A549 (cell line): Measurements from ENCODE around the gene MAJIN. TPM values are rescaled to one million over a fixed set of nuclear protein-coding genes. Genes with fewer than 3 reads are reported as not detected.

Experiments
- ATAC-seq, 2 experiments: fragments of 200-7000 bp in 1 of 2; fragments of >200 bp in 1 of 2; cut with Nextera tagmentation in 1 of 2; cut with Tn5 transposase in 1 of 2; 3 replicates each; pipeline versions ENCODE4 v1.8.0 to v1.9.1; 2018 to 2020; ENCODE audit warnings: mild to moderate bottlenecking in 1 of 2, moderate library complexity in 1 of 2
- CTCF ChIA-PET: fragments of 300-600 bp; sonication (Branson Sonifier 250); formaldehyde crosslinking; extraction: SDS; loops from one replicate; lab custom pipeline; 2021; ENCODE audit warnings: antibody characterized with exemption, inconsistent platforms; lab: Yijun Ruan, JAX
- POLR2A ChIA-PET: fragments of 350-600 bp; formaldehyde crosslinking; extraction: SDS; loops from one replicate; lab custom pipeline; 2021; ENCODE audit warnings: antibody characterized with exemption, inconsistent platforms; lab: Yijun Ruan, JAX
- DNase-seq, 2 experiments: peaks; one replicate each; pipeline versions ENCODE4 v3.0.0 to v3.0.0-alpha.2; 2011 to 2016; ENCODE audit warnings: low read depth in 1 of 2, low spot score in 1 of 2
- FAIRE-seq: peaks from 2 replicates; lab custom pipeline; 2011; peaks lifted over from hg19 to GRCh38; lab: Jason Lieb, UNC
- H3K27ac ChIP-seq, 2 experiments: fragments of >200 bp; sonication (Bioruptor Twin); formaldehyde crosslinking; 3 replicates each; pipeline ENCODE4 v1.5.1; 2016 to 2017
- H3K4me1 ChIP-seq: fragments of >200 bp; sonication (Bioruptor Twin); formaldehyde crosslinking; 3 replicates; pipeline ENCODE4 v1.6.1; 2016
- H3K4me2 ChIP-seq: fragments of >200 bp; sonication (Bioruptor Twin); formaldehyde crosslinking; 3 replicates; pipeline ENCODE4 v1.6.1; 2016
- H3K4me3 ChIP-seq: fragments of >200 bp; sonication (Bioruptor Twin); formaldehyde crosslinking; 3 replicates; pipeline ENCODE4 v1.5.1; 2016
- H3K9me3 ChIP-seq: fragments of >200 bp; sonication (Bioruptor Twin); formaldehyde crosslinking; 3 replicates; pipeline ENCODE4 v1.6.1; 2016
- BHLHE40 ChIP-seq: IDR thresholded peaks from 2 replicates; pipeline ENCODE4 v1.6.1; 2012; ENCODE audit warnings: low read depth, low read length, inconsistent platforms
- CBX8 ChIP-seq: fragments of 200-600 bp; sonication (generic); IDR thresholded peaks from 2 replicates; pipeline ENCODE4 v1.6.1; 2016
- CEBPB ChIP-seq, 2 experiments: fragments of >200 bp in 1 of 2; sonication (Bioruptor Twin) in 1 of 2; formaldehyde crosslinking in 1 of 2; IDR thresholded peaks; 2 replicates each; pipeline ENCODE4 v1.6.1; 2012 to 2016
- CHD2 ChIP-seq: fragments of 150-350 bp; IDR thresholded peaks from 2 replicates; pipeline ENCODE4 v1.6.1; 2014; ENCODE audit warnings: low read length; ENCODE audit not compliant: partially characterized antibody
- EHF ChIP-seq: fragments of 250-450 bp; sonication (Bioruptor Pico); IDR thresholded peaks from 2 replicates; pipeline ENCODE4 v1.5.0; 2020; ENCODE audit warnings: mild to moderate bottlenecking
- EHMT2 ChIP-seq: fragments of 200-600 bp; sonication (generic); IDR thresholded peaks from 2 replicates; pipeline ENCODE4 v1.6.1; 2016; ENCODE audit warnings: antibody characterized with exemption, low read depth, mild to moderate bottlenecking, moderate library complexity
- ELK1 ChIP-seq: fragments of 150-350 bp; IDR thresholded peaks from 2 replicates; pipeline ENCODE4 v1.6.1; 2014; ENCODE audit warnings: low read depth, mild to moderate bottlenecking, low read length
- EP300 ChIP-seq, 2 experiments: fragments of >200 bp; sonication (Bioruptor Twin); formaldehyde crosslinking; IDR thresholded peaks; 2 replicates in 1 of 2; 3 replicates in 1 of 2; pipeline ENCODE4 v1.6.1; 2016 to 2017
- FOSL2 ChIP-seq, 2 experiments: fragments of 450-650 bp in 1 of 2; fragments of >200 bp in 1 of 2; sonication (Bioruptor Twin) in 1 of 2; formaldehyde crosslinking; IDR thresholded peaks; 2 replicates each; pipeline versions ENCODE4 v1.5.0 to v1.6.1; 2016 to 2020; ENCODE audit warnings: mild to moderate bottlenecking in 1 of 2, moderate library complexity in 1 of 2
- JUNB ChIP-seq: fragments of >200 bp; sonication (Bioruptor Twin); formaldehyde crosslinking; IDR thresholded peaks from 2 replicates; pipeline ENCODE4 v1.6.1; 2016
- MAZ ChIP-seq: fragments of 150-350 bp; IDR thresholded peaks from 2 replicates; pipeline ENCODE4 v1.6.1; 2014; ENCODE audit warnings: antibody characterized with exemption, low read depth, low read length, borderline replicate concordance
- PBX3 ChIP-seq: IDR thresholded peaks from 2 replicates; pipeline ENCODE4 v1.6.1; 2012
- PHF8 ChIP-seq: fragments of 200-600 bp; sonication (generic); IDR thresholded peaks from 2 replicates; pipeline ENCODE4 v1.6.1; 2016; ENCODE audit warnings: low read depth, mild to moderate bottlenecking, antibody characterized with exemption, moderate library complexity, borderline replicate concordance
- POLR2A ChIP-seq: IDR thresholded peaks from 2 replicates; pipeline ENCODE4 v1.6.1; 2012; ENCODE audit warnings: mild to moderate bottlenecking, low read length
- POLR2AphosphoS2 ChIP-seq: conservative IDR thresholded peaks from 2 replicates; pipeline ENCODE4 v1.6.1; 2012; ENCODE audit warnings: low read length, improper control_type of control experiment, inconsistent platforms
- RAD21 ChIP-seq, 2 experiments: fragments of >200 bp in 1 of 2; sonication (Bioruptor Twin) in 1 of 2; formaldehyde crosslinking in 1 of 2; IDR thresholded peaks in 1 of 2; conservative IDR thresholded peaks in 1 of 2; 2 replicates in 1 of 2; 3 replicates in 1 of 2; pipeline ENCODE4 v1.6.1; 2012 to 2018; ENCODE audit warnings: inconsistent platforms in 1 of 2
- RARB ChIP-seq: fragments of 250-450 bp; sonication (Bioruptor Pico); IDR thresholded peaks from 2 replicates; pipeline ENCODE4 v1.8.0; 2021; ENCODE audit warnings: mild to moderate bottlenecking, moderate library complexity
- RCOR1 ChIP-seq: fragments of 150-350 bp; IDR thresholded peaks from 2 replicates; pipeline ENCODE4 v1.6.1; 2014; ENCODE audit warnings: antibody characterized with exemption, low read length, low read depth
- REST ChIP-seq: fragments of 200-600 bp; sonication (generic); IDR thresholded peaks from 2 replicates; pipeline ENCODE4 v1.6.1; 2016; ENCODE audit warnings: antibody characterized with exemption, mild to moderate bottlenecking, moderate library complexity
- SMC3 ChIP-seq: fragments of >200 bp; sonication (Bioruptor Twin); formaldehyde crosslinking; IDR thresholded peaks from 3 replicates; pipeline ENCODE4 v1.6.1; 2018; ENCODE audit warnings: inconsistent platforms
- TFCP2L1 ChIP-seq: fragments of 250-450 bp; sonication (Bioruptor Pico); IDR thresholded peaks from 2 replicates; pipeline ENCODE4 v1.5.0; 2021; ENCODE audit warnings: mild to moderate bottlenecking
- TP53 ChIP-seq: fragments of 250-450 bp; sonication (Bioruptor Pico); IDR thresholded peaks from 2 replicates; pipeline ENCODE4 v1.5.0; 2021; ENCODE audit warnings: mild to moderate bottlenecking, moderate library complexity
- ZC3H11A ChIP-seq: fragments of 450-650 bp; IDR thresholded peaks from 2 replicates; pipeline ENCODE4 v1.6.1; 2014; ENCODE audit warnings: antibody characterized with exemption, mild to moderate bottlenecking
- ZNF302 ChIP-seq: fragments of 250-450 bp; sonication (Bioruptor Pico); IDR thresholded peaks from 2 replicates; pipeline ENCODE4 v1.9.0; 2021; ENCODE audit warnings: inconsistent platforms, mild to moderate bottlenecking, moderate library complexity
- ZSCAN20 ChIP-seq: fragments of 250-450 bp; sonication (Bioruptor Pico); IDR thresholded peaks from 2 replicates; pipeline ENCODE4 v1.8.0; 2022; ENCODE audit warnings: mild to moderate bottlenecking, moderate library complexity
- WGBS: methylation state at CpG from one replicate; pipeline ENCODE4 v1.1.6; 2017; ENCODE audit errors: missing lambda C conversion rate; 5-methylcytosine and 5-hydroxymethylcytosine counted together
- polyA plus RNA-seq, 4 experiments: library from polyadenylated mRNA; depleted of rRNA in 3 of 4; stranded (reverse); fragments of >200 nt; fragmentation: RNase III in 1 of 4; extraction: RNeasy Plus Mini Kit Qiagen cat#74134 plus additional on column Dnase treatment in 1 of 4; gene quantifications; 2 replicates in 3 of 4; 3 replicates in 1 of 4; pipeline ENCODE4 v1.2.3, GENCODE V29; 2011 to 2017

Gene MAJIN
- polyA plus RNA-seq, 2 of the 4 experiments (the other 2 are of a cell fraction), result 0.12 TPM; not detected in 1

GRCh38 chr11:64892838-64893193 lies 79.1 kb downstream of the MAJIN start:
- H3K4me1 ChIP-seq, result peaks cover 68% of the 10 kb centered on the region
- 43% methylated on average over 8 of the region's 10 CpGs for WGBS
- H3K27ac ChIP-seq, result peak overlapping the region; percentile 92 to 97
- TF ChIP-seq PHF8, result no peak
- no peak for TF ChIP-seq ZC3H11A
- no peak for TF ChIP-seq RCOR1
- TF ChIP-seq BHLHE40, result no peak
- TF ChIP-seq FOSL2 (IDR thresholded peaks at IDR 0.05), result no peak
- no peak for TF ChIP-seq FOSL2 (CRISPR knock-in tag; IDR thresholded peaks at IDR 0.05)
- TF ChIP-seq REST, result no peak
- TF ChIP-seq TP53 (CRISPR knock-in tag), result no peak
- no peak for TF ChIP-seq CHD2
- TF ChIP-seq MAZ, result no peak
- TF ChIP-seq EHF, result no peak
- no peak for TF ChIP-seq RAD21 (conservative IDR thresholded peaks at IDR 0.05 in 1 of 2, IDR thresholded peaks at IDR 0.05 in 1 of 2)
- TF ChIP-seq JUNB, result no peak
- no peak for TF ChIP-seq PBX3
- TF ChIP-seq POLR2A, result no peak
- CTCF ChIA-PET, result interaction anchor here (0.7 to 31.5 kb wide), 10 partner anchors 12 to 121 kb away, joined by 3 to 1607 read pairs (median 18); partner anchors contain the start of genes ARL2, ATG2A, CDC42BPG and EHD1
- FAIRE-seq, result no peak
- POLR2A ChIA-PET, result interaction anchor here (2.1 kb wide), 1 partner anchor 24 kb away, joined by 6 read pairs; no protein-coding TSS in a partner anchor
- no peak for ATAC-seq
- peak overlapping the region; percentile 85 for H3K4me2 ChIP-seq
- peak overlapping the region; percentile 49 for H3K4me3 ChIP-seq
- H3K9me3 ChIP-seq, result no peaks in the 10 kb centered on the region
- no peak for DNase-seq

- no peak for FAIRE-seq
- WGBS, result 49% methylated on average over 11 of the region's 11 CpGs
- CTCF ChIA-PET, result interaction anchor here (1.3 to 31.5 kb wide), 8 partner anchors 14 to 122 kb away, joined by 3 to 1607 read pairs (median 18); partner anchors contain the start of genes ARL2, ATG2A, CDC42BPG and EHD1
Measured at GRCh38 chr11:64892411-64892831, 79.5 kb downstream of the MAJIN start.

More at GRCh38 chr11:64892411-64892831, 79.5 kb downstream of the MAJIN start:
- Histone ChIP-seq H3K4me3 (peak overlapping the region; percentile 49), H3K4me2 (peak overlapping the region; percentile 85), H3K9me3 (no peaks in the 10 kb centered on the region), H3K27ac (peak overlapping the region; percentile 92 to 97), H3K4me1 (peaks cover 72% of the 10 kb centered on the region)
- ATAC-seq, result no peak
- no peak for TF ChIP-seq FOSL2 (IDR thresholded peaks at IDR 0.05)
- TF ChIP-seq FOSL2 (CRISPR knock-in tag; IDR thresholded peaks at IDR 0.05), result no peak
- TF ChIP-seq POLR2AphosphoS2, result no peak
- TF ChIP-seq POLR2A, result no peak; the same call in 1 of the 2 replicates
- no peak for TF ChIP-seq ZSCAN20
- TF ChIP-seq TFCP2L1 (CRISPR knock-in tag), result no peak
- no peak for TF ChIP-seq CEBPB (IDR thresholded peaks at IDR 0.05)
- TF ChIP-seq RARB (CRISPR knock-in tag), result no peak
- no peak for TF ChIP-seq TP53 (CRISPR knock-in tag)
- TF ChIP-seq JUNB, result no peak
- no peak for TF ChIP-seq SMC3
- no peak for TF ChIP-seq ZNF302 (CRISPR knock-in tag)
- TF ChIP-seq ELK1, result no peak
- no peak for TF ChIP-seq MAZ
- TF ChIP-seq CBX8, result no peak
- TF ChIP-seq EHMT2, result no peak
- no peak for TF ChIP-seq CHD2
- TF ChIP-seq EP300 (IDR thresholded peaks at IDR 0.05), result no peak
- POLR2A ChIA-PET, result interaction anchor here (2.1 kb wide), 1 partner anchor 24 kb away, joined by 6 read pairs; no protein-coding TSS in a partner anchor
- no peak for DNase-seq
